ENCODE measurements around the gene DMBT1. TPM values are rescaled to one million over a fixed set of nuclear protein-coding genes. Genes with fewer than 3 reads are reported as not detected.

DMBT1 gene
- total RNA-seq, 4 donors from 2014 or later = 0.33 TPM; not detected in 3

- no peak for TF ChIP-seq CTCF (IDR thresholded peaks at IDR 0.05; ENCODE audit: low read depth)
Observed at GRCh38 chr10:122576291-122576690, 15.7 kb downstream of the DMBT1 start.

GRCh38 chr10:122577311-122577885, 16.8 kb downstream of the DMBT1 start:
- TF ChIP-seq CTCF (IDR thresholded peaks at IDR 0.05; ENCODE audit: low read depth) = no peak

GRCh38 chr10:122587098-122587760, 26.7 kb downstream of the DMBT1 start:
- TF ChIP-seq CTCF (IDR thresholded peaks at IDR 0.05; ENCODE audit: low read depth) = no peak

- TF ChIP-seq CTCF (IDR thresholded peaks at IDR 0.05; ENCODE audit: low read depth) = no peak
Observed at GRCh38 chr10:122588381-122588780, 27.8 kb downstream of the DMBT1 start.

- no peak for TF ChIP-seq CTCF (IDR thresholded peaks at IDR 0.05; ENCODE audit: low read depth)
Observed at GRCh38 chr10:122590153-122590552, 29.6 kb downstream of the DMBT1 start.

- no peak for TF ChIP-seq CTCF (IDR thresholded peaks at IDR 0.05; ENCODE audit: low read depth)
Observed at GRCh38 chr10:122591736-122592135, 31.2 kb downstream of the DMBT1 start.

- TF ChIP-seq CTCF (IDR thresholded peaks at IDR 0.05; ENCODE audit: low read depth) = no peak
Observed at GRCh38 chr10:122592161-122592560, 31.6 kb downstream of the DMBT1 start.
